Left forelimb (tissue), 1 donor: ENCODE data around the gene TAF11L9.
"Not testable (repeated sequence)": the region's sequence is repeated elsewhere in the genome, so short reads cannot be mapped to it uniquely, and the experiment has no call there.

Source experiments
- DNase-seq: peaks from one replicate; pipeline ENCODE4 v3.0.0-alpha.2; 2018; ENCODE audit warnings: low spot score

Gene TAF11L9

DNA sequence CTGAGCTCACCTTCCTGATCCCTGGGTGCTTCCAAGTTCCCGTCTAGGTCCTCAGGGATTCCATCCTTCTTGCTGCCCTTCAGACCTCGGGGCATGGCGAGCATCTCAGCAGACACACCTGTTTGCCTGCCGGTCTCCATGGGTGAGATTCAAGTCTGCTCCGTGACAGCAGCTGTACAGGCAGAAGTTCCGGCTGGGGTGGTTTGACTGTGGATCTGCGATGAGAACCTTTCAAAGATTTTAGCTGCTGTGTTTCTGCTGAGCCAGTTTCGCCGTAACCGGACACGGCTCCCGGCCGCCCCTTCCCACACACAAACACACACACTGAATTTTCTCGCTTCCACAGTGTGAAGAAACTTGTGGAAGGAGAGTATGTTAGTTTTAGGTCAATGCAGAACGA, at the start of gene TAF11L9:
Gene TAF11L9, minus strand, starts transcription at position 140 of the 400 bp plus-strand sequence.
- DNase-seq = not testable (repeated sequence)

DNA sequence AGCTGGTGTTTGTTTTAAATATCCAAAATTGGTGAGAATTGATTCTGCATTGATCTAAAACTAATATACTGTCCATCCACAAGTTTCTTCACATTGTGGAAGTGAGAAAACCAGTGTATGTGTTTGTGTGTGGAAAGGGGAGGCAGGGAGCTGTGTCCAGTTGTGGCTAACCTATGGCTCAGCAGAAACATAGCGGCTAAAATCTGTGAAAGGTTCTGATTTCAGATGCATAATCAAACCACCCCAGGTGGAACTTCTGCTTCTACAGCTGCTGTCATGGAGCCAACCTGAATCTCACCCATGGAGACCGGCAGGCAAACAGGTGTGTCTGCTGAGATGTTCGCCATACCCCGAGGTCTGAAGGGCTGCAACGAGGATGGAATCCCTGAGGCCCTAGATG, 40.0 kb upstream of the TAF11L9 start, which contains the start of gene TAF11L14:
Gene TAF11L14, plus strand, starts transcription at position 301 of the 400 bp plus-strand sequence.
- DNase-seq = no peak

DNA sequence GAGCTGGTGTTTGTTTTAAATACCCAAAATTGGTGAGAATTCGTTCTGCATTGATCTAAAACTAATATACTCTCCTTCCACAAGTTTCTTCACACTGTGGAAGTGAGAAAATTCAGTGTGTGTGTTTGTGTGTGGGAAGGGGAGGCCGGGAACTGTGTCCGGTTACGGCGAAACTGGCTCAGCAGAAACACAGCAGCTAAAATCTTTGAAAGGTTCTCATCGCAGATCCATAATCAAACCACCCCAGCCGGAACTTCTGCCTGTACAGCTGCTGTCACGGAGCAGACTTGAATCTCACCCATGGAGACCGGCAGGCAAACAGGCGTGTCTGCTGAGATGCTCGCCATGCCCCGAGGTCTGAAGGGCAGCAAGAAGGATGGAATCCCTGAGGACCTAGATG, 37.6 kb upstream of the TAF11L9 start, which contains the start of gene TAF11L13:
Gene TAF11L13, plus strand, starts transcription at position 301 of the 400 bp plus-strand sequence.
- not testable (repeated sequence) for DNase-seq

DNA sequence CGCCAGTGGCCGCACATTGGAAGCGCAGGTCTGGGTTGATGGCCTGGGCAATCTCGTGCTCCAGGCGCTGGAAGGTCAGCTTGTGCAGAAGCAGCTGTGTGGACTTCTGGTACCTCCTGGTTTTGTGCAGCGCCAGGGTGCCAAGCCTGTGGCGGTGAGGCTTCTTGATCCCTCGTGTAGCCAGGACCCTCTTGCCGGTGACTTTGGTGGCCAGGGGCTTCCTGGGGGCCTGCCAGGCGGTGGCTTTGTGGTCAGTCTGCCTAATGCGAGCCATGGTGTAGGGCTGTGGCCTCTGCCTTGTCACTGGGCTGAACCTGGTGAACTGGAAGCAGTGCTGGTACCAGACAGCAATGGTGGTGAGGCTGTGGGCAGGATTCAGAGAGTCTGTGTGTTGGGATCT, 31.5 kb upstream of the TAF11L9 start:
- no peak for DNase-seq

DNA sequence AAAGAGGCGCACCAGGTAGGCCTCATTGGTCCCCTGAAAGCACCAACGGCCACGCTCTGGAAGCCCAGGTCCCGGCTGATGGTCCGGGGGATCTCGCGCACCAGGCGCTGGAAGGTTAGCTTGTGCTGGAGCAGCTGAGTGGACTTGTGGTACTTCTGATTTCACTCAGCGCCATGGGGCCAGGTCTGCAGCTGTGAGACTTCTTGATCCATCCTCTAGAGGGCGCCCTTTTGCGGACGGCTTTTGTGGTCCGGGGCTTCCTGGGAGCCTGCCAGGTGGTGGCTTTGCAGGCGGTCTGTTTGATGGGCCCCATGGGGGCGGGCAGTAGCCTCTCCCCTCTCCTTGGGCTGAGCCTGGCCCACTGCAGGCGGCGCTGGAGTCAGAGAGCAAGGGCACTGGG, 26.4 kb upstream of the TAF11L9 start:
- no peak for DNase-seq

DNA sequence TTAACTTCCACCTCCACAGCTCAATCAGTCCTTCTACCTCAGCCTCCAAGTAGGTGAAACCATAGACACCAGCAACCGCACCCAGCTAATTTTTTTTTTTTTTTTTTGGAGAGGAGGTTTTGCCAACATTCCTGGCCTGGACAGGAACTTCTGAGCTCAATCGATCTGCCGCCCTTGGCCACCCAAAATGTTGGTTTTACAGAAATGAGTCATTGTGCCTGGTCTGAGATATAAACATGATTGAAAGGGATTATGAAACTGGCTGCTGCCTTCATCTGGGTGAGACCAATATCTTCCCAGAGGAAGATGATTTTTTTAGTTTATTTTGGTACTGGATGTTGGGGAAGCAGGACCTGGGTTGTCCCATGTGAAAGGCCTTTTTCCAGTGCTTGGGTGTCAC, 25.2 kb upstream of the TAF11L9 start:
- DNase-seq = no peak

DNA sequence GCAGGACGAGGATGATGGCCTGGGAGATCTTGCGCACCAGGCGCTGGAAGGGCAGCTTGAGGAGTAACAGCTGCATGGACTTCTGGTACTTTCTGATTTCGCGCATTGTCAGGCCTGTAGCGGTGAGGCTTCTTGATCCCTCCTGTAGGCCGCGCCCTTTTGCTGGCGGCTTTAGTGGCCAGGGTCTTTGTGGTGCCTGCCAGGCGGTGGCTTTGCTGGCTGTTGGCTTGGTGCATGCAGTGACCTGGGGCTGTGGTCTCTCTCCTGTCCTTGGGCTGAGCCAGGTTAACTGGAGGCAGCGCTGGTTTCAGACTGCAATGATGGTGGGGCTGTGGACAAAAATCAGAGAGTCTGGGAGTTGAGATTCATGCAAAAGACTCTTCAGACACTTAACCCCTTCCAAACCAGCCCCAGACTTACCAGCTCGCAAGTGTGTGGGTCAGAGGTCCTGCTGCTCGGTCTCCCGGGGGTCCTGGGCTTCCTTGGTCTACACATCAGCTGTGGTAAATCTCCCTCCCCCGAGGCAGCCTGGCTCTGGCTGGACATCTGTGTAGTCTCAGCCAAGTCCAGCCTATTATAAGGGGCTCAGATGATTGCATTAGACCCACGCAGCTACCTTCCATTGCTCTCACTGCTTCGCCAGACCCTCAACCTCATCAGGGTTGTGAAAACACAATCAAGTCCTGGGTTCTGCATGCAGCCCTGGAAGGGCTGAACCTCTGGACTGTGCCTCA, 20.8 kb upstream of the TAF11L9 start:
- DNase-seq = no peak

DNA sequence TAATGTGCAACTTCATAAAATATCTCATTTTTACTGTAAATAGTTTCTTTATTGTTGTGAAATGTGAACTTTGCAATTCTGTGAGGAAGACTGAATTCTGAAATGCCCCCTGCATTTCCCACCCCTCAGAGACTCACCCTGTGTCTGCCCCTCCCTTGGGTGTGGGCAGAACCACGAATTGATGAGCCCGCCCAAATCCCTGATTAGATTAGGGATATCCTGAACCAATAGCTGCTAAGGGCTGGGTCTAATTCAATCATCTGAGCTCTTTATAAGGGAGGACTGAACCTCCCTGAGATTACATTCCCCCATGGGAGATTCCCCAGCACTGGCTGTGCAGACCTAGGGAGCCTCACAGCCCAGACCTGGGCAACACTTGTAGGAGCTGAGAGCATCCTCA, 15.9 kb upstream of the TAF11L9 start, which contains the start of gene TAF11L12:
Gene TAF11L12, plus strand, starts transcription at position 301 of the 400 bp plus-strand sequence.
- DNase-seq = not testable (repeated sequence)

DNA sequence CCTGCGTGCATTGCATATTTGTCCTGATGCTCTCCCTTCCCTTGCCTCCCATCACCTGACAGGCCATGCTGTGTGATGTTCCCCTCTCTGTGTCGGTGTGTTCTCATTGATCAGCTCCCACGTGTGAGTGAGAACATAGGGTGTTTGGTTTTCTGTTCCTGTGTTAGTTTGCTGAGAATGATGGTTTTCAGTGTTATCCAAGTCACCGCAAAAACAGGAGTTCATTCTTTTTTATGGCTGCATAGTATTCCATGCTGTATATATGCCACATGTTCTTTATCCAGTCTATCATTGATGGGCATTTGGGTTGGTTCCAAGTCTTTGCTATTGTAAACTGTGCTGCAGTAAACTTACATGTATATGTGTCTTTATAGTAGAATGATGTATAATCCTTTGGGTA, 13.3 kb upstream of the TAF11L9 start:
- not testable (repeated sequence) for DNase-seq

DNA sequence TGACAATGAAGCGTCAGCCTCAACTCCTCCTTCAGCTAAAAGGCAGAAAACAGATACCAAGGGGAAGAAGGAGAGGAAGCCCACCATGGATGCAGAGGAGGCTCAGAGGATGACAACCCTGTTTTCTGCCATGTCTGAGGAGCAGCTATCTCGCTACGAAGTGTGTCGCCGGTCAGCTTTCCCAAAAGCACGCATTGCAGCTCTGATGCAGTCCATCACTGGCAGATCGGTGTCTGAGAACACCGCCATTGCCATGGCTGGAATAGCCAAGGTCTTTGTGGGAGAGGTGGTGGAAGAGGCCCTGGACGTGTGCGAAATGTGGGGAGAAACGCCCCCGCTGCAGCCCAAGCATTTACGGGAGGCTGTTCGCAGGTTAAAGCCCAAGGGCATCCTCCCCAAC, 10.8 kb upstream of the TAF11L9 start:
- DNase-seq = no peak

DNA sequence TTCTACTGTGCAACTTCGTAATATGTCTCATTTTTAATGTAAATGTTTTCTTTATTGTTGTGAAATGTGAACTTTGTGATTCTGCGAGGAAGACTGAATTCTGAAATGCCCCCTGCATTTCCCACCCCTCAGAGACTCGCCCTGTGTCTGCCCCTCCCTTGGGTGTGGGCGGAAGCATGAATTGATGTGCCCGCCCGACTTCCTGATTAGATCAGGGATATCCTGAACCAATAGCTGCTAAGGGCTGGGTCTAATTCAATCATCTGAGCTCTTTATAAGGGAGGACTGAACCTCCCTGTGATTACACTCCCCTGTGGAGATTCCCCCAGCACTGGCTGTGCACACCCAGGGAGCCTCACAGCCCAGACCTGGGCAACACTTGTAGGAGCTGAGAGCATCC, 9.7 kb upstream of the TAF11L9 start, which contains the start of gene TAF11L11:
Gene TAF11L11, plus strand, starts transcription at position 304 of the 400 bp plus-strand sequence.
- DNase-seq = not testable (repeated sequence)

DNA sequence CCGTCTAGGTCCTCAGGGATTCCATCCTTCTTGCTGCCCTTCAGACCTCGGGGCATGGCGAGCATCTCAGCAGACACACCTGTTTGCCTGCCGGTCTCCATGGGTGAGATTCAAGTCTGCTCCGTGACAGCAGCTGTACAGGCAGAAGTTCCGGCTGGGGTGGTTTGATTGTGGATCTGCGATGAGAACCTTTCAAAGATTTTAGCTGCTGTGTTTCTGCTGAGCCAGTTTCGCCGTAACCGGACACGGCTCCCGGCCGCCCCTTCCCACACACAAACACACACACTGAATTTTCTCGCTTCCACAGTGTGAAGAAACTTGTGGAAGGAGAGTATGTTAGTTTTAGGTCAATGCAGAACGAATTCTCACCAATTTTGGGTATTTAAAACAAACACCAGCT, 3.5 kb upstream of the TAF11L9 start, which contains the start of gene TAF11L10:
Gene TAF11L10, minus strand, starts transcription at position 101 of the 400 bp plus-strand sequence.
- DNase-seq = not testable (repeated sequence)

DNA sequence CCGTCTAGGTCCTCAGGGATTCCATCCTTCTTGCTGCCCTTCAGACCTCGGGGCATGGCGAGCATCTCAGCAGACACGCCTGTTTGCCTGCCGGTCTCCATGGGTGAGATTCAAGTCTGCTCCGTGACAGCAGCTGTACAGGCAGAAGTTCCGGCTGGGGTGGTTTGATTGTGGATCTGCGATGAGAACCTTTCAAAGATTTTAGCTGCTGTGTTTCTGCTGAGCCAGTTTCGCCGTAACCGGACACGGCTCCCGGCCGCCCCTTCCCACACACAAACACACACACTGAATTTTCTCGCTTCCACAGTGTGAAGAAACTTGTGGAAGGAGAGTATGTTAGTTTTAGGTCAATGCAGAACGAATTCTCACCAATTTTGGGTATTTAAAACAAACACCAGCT, 3.3 kb downstream of the TAF11L9 start, which contains the start of gene TAF11L8:
Gene TAF11L8, minus strand, starts transcription at position 101 of the 400 bp plus-strand sequence.
- DNase-seq = not testable (repeated sequence)

DNA sequence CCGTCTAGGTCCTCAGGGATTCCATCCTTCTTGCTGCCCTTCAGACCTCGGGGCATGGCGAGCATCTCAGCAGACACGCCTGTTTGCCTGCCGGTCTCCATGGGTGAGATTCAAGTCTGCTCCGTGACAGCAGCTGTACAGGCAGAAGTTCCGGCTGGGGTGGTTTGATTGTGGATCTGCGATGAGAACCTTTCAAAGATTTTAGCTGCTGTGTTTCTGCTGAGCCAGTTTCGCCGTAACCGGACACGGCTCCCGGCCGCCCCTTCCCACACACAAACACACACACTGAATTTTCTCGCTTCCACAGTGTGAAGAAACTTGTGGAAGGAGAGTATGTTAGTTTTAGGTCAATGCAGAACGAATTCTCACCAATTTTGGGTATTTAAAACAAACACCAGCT, 8.5 kb downstream of the TAF11L9 start, which contains the start of gene TAF11L7:
Gene TAF11L7, minus strand, starts transcription at position 101 of the 400 bp plus-strand sequence.
- not testable (repeated sequence) for DNase-seq
